Cardiac septum (tissue), 1 donor: ENCODE measurements around the gene LRP6. TPM values are rescaled to one million over a fixed set of nuclear protein-coding genes. Genes with fewer than 3 reads are reported as not detected.

ENCODE experiments used
- DNase-seq: peaks from one replicate; pipeline ENCODE4 v3.0.0-alpha.2; 2020; ENCODE audit warnings: low spot score
- intact Hi-C: fragments of 100-400 bp; cut with DNase I; formaldehyde crosslinking; loops from one replicate; pipeline ENCODE4 v1.14.0; 2022
- total RNA-seq: library from RNA; stranded (reverse); fragmentation: NEBNext Ultra II Directional; extraction: Animal tissue kit (Norgen Biotek cat#: 25700); gene quantifications from one replicate; pipeline ENCODE4 v1.2.1, GENCODE V29; 2021
- donor health status: DM: no; HTN: no; CAD: no.

Gene LRP6
- total RNA-seq, 1 donor from 2014 or later, result 27.4 TPM

DNA sequence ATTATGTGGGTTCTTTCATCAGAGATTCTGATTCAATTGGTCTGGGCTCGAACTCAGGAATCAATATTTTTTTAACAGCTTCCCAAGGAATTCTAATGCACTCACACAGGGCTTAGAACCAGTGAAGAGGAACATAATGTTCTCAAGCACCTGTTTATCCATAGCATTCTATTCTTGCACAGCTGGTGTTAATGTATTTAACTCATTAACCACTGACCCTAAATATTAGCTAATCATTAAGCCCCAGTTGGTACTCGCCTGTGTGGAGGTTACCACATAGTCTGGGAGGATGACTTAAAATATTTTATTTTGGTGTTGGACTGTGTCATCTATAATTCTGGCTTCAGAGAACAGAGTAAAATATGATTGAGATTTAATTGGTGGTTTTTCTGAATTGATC, 45.3 kb downstream of the LRP6 start:
- DNase-seq, result no peak
- intact Hi-C loops, result no loop called here

DNA sequence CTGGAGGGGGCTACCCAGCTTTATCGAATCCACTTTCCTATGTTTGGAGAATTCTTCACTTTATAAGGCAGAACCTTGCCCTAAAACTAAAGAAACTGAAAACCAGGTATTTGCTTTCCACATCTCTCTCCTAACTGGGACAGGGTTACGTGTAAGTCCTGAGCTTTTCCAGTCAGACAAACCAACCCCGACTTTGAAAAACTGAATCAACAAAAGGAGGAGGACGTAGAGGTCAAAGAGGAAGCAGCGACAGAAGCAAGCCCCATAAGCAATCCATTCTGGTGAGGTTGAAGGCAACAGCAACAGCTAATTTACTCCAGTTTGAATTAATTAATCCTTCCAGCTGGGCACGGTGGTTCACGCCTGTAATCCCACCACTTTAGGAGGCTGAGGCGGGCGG, 47.2 kb downstream of the LRP6 start:
- DNase-seq, result no peak
- intact Hi-C loops, result no loop called here

GRCh38 chr12:12217018-12217359, 49.9 kb downstream of the LRP6 start:
- intact Hi-C loops, result no loop called here
- DNase-seq, result no peak

DNA sequence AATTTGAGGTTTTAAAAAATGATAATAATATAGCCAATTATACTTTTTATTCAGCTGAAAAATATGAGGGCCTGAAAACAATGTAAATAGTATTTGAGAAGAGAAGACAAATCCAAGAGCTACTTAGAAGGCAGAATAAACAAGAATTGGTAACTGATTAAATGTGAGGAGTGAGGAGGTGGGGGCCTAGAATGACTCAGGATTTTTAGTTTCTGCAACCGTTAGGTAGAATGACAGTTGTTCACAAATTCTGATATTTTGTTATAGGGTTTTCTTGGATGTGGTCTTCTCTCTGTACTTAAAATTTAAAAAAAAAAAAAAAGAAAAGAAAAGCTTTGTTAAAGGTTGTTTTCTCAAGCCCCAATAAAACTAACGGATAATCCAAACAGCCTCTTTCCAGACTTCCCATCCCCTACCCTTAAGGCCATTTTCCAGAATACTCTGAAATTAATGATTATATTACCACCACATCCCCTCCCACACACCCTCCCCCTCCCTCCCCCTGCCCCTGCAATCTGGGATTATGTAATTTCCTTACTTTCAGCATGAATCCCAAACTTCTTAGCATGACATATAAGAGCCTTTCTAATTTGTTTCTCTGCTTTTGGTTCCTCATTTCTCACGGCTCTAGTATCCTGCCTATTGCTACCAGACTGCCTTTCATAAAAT, 50.4 kb downstream of the LRP6 start:
- intact Hi-C loops, result no loop called here
- no peak for DNase-seq

DNA sequence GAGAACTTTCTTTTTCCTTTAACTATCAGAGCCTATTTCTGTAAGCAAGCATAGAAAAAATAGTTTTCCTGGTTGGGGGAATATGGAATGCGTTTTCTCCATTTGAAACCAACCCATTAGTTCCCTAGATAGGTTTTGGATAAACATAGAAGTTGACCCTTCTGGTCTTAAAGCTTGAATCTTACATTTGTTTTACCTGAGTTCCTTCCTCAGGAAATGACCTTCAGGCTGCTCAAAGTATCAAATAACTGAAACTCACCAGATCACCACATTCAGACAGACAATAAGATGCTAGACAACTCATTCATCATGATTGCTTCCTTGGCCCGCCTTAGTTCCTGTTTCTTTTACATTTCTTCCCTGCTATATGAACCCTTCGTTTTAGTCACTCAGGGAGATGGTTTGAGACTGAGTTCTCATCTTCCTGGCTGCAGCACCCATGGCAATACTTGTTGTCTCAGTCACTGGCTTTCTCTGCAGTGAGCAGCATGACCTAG, 52.2 kb downstream of the LRP6 start:
- DNase-seq, result no peak
- intact Hi-C loops, result no loop called here

DNA sequence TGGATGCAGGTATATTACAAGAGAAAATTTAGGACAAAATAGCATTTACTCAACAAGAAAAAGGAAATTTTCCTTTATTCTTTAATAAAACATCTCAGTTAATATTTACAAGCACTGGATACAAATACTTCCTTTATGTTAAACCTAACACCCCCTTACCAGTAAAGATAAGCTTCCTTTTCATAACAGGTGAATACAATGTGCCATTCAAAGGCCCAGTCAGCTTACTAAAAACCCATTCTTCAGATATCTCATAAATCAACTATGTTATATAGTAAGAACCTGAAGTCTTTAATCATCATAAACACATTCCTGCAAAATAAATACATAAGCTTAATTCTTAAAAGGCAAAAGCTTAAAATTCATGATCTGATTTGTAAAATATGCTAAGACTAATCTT, 52.6 kb downstream of the LRP6 start:
- intact Hi-C loops, result no loop called here
- DNase-seq, result no peak

GRCh38 chr12:12212769-12213168, 54.1 kb downstream of the LRP6 start:
- intact Hi-C loops, result no loop called here
- no peak for DNase-seq

- intact Hi-C loops, result no loop called here
- DNase-seq, result no peak
Measured at GRCh38 chr12:12210983-12211382, 55.9 kb downstream of the LRP6 start.

GRCh38 chr12:12210416-12210815, 56.4 kb downstream of the LRP6 start:
- intact Hi-C loops, result no loop called here
- DNase-seq, result no peak

GRCh38 chr12:12209675-12210074, 57.2 kb downstream of the LRP6 start:
- DNase-seq, result no peak
- intact Hi-C loops, result no loop called here

DNA sequence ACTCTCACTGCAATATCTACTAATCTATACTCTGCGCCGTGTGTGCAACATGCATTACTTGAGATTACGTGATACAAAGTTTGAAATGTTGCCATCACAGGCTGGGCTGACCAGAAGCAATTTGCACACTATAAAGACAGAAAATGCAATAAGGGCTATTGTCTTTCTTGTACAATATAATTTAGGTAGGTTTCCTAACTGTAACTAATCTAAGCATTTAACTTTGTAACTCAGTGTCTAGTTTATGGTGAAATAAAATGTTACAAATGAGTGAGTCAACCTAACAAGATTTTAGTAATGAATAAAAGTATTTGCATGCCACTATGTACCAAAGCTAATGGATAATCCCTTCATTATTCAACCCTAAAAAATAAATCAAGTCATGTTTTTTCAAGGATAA, 57.8 kb downstream of the LRP6 start:
- intact Hi-C loops, result no loop called here
- DNase-seq, result no peak

DNA sequence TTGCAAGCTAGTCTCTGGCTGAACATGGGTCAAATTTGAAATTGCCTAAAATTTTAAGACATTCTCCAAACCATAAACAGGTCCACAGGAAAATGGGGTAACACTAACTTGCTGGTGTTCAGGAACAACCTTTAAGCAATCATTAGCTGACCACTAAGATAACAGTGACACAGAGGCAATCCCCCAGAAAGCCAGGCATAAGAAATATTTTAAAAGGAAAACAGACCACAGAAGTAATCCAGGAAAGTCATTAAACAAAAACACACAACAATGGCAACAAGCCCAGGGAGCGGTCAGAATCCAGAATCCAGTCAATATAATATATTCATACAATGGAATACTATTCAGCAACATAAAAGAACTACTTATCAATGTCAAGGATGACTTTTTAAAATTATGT, 59.1 kb downstream of the LRP6 start:
- intact Hi-C loops, result no loop called here
- DNase-seq, result no peak

GRCh38 chr12:12206776-12207388, 60.0 kb downstream of the LRP6 start:
- no peak for DNase-seq
- intact Hi-C loops, result no loop called here

- DNase-seq, result no peak
- intact Hi-C loops, result no loop called here
Measured at GRCh38 chr12:12202747-12203146, 64.1 kb downstream of the LRP6 start.

- no peak for DNase-seq
- intact Hi-C loops, result no loop called here
Measured at GRCh38 chr12:12202105-12202504, 64.7 kb downstream of the LRP6 start.

GRCh38 chr12:12201274-12201758, 65.5 kb downstream of the LRP6 start:
- DNase-seq, result no peak
- intact Hi-C loops, result no loop called here

GRCh38 chr12:12200363-12200762, 66.5 kb downstream of the LRP6 start:
- intact Hi-C loops, result no loop called here
- no peak for DNase-seq

- intact Hi-C loops, result no loop called here
Measured at GRCh38 chr12:12198124-12198523, 68.7 kb downstream of the LRP6 start.

GRCh38 chr12:12197128-12197527, 69.7 kb downstream of the LRP6 start:
- intact Hi-C loops, result no loop called here
- no peak for DNase-seq

More at GRCh38 chr12:12198124-12198523, 68.7 kb downstream of the LRP6 start:
- no peak for DNase-seq

- DNase-seq, result no peak
- intact Hi-C loops, result no loop called here
Measured at GRCh38 chr12:12195516-12195915, 71.3 kb downstream of the LRP6 start.

- no peak for DNase-seq
- intact Hi-C loops, result no loop called here
Measured at GRCh38 chr12:12195081-12195480, 71.8 kb downstream of the LRP6 start.
